T-helper 17 cell (primary cell): ENCODE results near the gene CSGALNACT2. TPM values are rescaled to one million over a fixed set of nuclear protein-coding genes. Genes with fewer than 3 reads are reported as not detected.

Experiments
- ATAC-seq: fragments of 150-1000 bp; cut with Tn5 transposase; 2 replicates; pipeline ENCODE4 v1.10.0; 2021; ENCODE audit warnings: mild to moderate bottlenecking, moderate library complexity
- DNase-seq, 3 donors: peaks; one replicate each; pipeline versions ENCODE4 v3.0.0 to v3.0.0-alpha.2; 2020 to 2021
- H3K9me3 ChIP-seq: one replicate; pipeline ENCODE4 v1.7.0; 2013; ENCODE audit warnings: low read length, mild to moderate bottlenecking; ENCODE audit not compliant: control insufficient read depth, poor library complexity, severe bottlenecking
- H3K27ac Mint-ChIP-seq: one replicate; pipeline ENCODE4 v1.8.0; 2022; ENCODE audit warnings: mild to moderate bottlenecking, moderate library complexity, mixed read lengths
- H3K27me3 Mint-ChIP-seq: one replicate; pipeline ENCODE4 v1.8.0; 2022; ENCODE audit warnings: mixed read lengths
- H3K36me3 Mint-ChIP-seq: one replicate; pipeline ENCODE4 v1.8.0; 2022; ENCODE audit warnings: low read depth, mixed read lengths
- H3K4me1 Mint-ChIP-seq: one replicate; pipeline ENCODE4 v1.8.0; 2022; ENCODE audit warnings: mild to moderate bottlenecking, mixed read lengths
- H3K4me3 Mint-ChIP-seq: one replicate; pipeline ENCODE4 v1.8.0; 2022; ENCODE audit warnings: mild to moderate bottlenecking, moderate library complexity, mixed read lengths
- total RNA-seq, 4 donors: library from RNA in 2 of 4; stranded (reverse) in 2 of 4; gene quantifications; one replicate each; pipeline ENCODE4 v1.2.3 and lab custom pipeline; 2022 to 2026

Gene CSGALNACT2
- total RNA-seq, 2 donors from 2014 or later: 38.9 to 51.4 TPM

DNA sequence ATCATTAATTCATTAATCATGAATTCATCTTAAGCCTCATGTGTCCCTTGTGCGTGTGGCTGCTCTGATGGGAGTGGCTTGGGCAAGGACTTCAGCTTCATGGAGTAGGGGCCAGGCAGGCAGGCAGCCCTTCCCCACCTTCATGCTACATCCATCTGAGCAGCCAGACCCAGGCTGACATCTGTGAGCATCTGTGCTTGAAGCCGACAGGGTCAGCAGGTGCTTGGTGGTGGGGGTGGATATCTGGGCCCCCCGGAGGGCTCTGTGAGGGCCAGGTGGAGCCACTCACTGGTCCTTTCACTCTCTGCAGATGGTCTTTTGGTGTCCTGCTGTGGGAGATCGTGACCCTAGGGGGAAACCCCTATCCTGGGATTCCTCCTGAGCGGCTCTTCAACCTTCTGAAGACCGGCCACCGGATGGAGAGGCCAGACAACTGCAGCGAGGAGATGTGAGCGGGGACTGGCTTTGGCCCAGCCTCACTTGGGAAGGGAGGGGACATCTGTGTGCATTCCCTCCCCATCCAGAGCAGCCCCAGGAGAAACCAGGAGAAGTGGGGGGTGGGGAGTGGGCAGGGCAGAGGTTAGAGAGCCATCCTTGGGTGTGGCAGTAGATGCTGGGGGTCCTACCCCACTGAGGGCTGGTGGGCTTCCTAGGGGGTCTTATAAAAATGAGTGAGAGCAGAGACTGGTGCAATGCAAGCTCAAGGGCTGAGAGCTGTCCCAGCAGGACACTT, 14.7 kb upstream of the CSGALNACT2 start:
- peaks cover 5% of the 10 kb centered on the region for H3K27me3 Mint-ChIP-seq
- no peak overlapping the region for H3K4me3 Mint-ChIP-seq
- no peak for DNase-seq
- no peaks in the 10 kb centered on the region for H3K36me3 Mint-ChIP-seq
- ATAC-seq: no peak
- H3K4me1 Mint-ChIP-seq: peaks cover 22% of the 10 kb centered on the region
- no peak overlapping the region for H3K27ac Mint-ChIP-seq
- H3K9me3 ChIP-seq: no peaks in the 10 kb centered on the region

DNA sequence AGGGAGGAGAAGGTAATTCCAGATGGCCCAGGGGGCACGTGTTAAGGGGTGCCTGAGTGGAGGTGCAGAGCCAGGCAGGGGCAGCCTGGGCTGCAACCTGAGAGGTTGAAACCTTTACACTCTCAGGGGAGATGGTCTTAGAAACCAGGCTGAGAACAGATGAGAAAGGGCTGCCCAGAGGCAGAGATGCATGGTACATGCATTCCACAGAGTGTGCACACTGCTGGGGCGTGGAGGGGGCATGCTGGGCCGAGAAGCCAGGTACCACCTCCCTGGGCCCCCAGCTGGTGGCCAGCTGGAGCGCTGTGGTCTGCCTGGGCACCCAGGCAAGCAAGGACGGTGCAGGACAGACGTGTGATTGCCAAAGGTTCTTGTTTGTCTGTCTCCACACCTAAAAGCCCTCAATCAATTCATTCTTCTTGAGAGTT, 14.1 kb upstream of the CSGALNACT2 start:
- no peak overlapping the region for H3K27ac Mint-ChIP-seq
- H3K4me3 Mint-ChIP-seq: no peak overlapping the region
- DNase-seq: no peak
- H3K36me3 Mint-ChIP-seq: no peaks in the 10 kb centered on the region
- no peak for ATAC-seq
- H3K9me3 ChIP-seq: no peaks in the 10 kb centered on the region
- H3K4me1 Mint-ChIP-seq: peaks cover 24% of the 10 kb centered on the region
- peaks cover 5% of the 10 kb centered on the region for H3K27me3 Mint-ChIP-seq

DNA sequence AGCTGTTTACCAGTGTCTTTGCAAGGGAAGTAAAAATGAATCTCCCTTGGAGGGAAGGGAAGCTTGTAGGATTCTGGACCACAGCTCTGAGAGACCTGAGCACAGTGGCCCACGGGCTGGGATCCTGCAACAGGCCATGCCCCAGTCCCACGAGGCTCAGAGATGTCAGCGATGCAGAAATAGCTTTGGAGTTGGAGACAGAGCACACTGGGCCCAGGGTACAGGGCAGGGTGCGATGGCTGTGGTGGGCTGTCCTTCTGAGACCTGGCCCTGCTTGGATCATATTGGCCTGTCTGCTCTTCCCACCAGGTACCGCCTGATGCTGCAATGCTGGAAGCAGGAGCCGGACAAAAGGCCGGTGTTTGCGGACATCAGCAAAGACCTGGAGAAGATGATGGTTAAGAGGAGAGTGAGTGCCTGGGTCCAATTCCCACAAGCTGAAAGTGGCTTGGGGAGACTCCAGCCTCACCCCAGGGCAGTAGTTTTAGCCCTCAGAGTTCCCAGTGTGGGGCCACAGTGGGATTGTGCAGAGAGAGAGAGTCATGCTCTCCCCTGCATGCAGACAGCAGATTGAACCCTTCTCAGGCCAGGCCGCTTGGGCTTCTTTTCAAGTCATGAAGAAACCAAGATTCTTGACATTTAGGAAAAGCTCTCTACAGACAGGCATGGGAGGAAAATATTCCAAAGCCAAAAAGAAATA, 13.5 kb upstream of the CSGALNACT2 start:
- DNase-seq: no peak
- Mint-ChIP-seq H3K4me1 (peaks cover 26% of the 10 kb centered on the region), H3K27ac (no peak overlapping the region)

DNA sequence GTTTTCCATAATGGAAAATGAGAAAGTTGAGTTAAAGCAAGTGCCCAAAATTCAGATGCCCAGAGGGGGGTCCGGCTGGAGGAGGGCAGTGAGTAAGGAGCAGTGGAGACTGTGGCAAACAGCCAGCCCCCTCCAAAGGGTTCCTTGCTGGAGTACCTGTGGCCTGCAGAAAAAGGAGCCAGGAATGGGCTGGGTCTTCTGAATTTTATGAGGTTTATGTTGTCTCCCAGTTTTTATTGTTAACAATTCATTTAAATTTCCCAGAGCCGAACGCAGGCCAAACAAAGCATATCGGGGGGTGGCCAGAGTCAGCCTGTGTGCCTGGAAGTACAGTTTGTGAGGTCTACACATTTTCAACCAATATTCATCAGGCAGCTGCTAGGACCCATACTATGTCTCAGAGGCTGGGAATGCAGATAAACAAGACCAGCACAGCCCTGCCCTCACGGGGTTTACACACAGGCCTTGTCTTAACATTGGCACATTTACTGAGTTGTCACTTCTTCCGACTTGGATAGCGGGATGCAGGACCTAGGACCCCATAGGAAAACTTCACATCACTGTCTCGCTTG, 12.9 kb upstream of the CSGALNACT2 start:
- H3K9me3 ChIP-seq: no peaks in the 10 kb centered on the region
- no peak overlapping the region for H3K4me3 Mint-ChIP-seq
- ATAC-seq: no peak
- H3K4me1 Mint-ChIP-seq: peaks cover 25% of the 10 kb centered on the region
- H3K27me3 Mint-ChIP-seq: peaks cover 5% of the 10 kb centered on the region
- DNase-seq: no peak
- no peak overlapping the region for H3K27ac Mint-ChIP-seq
- no peaks in the 10 kb centered on the region for H3K36me3 Mint-ChIP-seq

More for the DNA sequence above, 13.5 kb upstream of the CSGALNACT2 start:
- ATAC-seq: no peak
- no peaks in the 10 kb centered on the region for H3K36me3 Mint-ChIP-seq
- H3K9me3 ChIP-seq: no peaks in the 10 kb centered on the region
- H3K27me3 Mint-ChIP-seq: peaks cover 5% of the 10 kb centered on the region
- no peak overlapping the region for H3K4me3 Mint-ChIP-seq

DNA sequence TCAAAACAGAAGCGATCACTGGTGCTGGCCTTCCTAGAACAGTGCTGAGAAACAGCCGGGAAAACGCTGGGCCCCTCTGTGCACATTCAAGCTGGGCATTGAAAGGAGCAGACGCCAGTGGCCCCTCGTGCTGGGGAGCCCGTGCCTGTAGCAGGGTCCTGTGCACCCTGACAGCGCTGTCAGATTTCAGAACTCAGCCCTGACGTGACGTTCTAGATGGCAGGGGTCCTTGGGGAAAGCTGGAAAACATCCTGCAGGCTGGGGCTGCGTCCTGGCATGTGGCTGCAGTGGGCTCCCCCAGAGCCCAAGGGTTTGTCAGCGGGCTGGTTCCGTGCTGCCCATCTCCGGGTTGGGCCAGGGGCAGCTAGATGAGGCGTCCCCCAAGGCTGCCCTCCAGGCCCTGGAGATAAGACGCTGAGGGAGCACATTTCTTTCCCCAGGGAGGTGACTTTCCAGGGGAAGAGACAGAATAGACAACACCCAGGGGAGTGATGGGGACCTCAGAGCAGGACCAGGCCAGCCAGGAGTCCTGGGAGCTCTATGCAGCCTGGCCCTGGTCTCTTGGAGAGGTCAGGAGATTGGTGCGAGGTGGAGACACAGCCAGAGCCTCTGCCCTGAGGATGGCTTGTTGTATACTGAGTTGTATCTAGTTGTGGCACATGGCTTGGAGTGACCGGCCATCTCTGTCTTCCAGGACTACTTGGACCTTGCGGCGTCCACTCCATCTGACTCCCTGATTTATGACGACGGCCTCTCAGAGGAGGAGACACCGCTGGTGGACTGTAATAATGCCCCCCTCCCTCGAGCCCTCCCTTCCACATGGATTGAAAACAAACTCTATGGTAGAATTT, 12.1 kb upstream of the CSGALNACT2 start:
- Mint-ChIP-seq H3K27ac (no peak overlapping the region), H3K27me3 (peaks cover 5% of the 10 kb centered on the region), H3K4me3 (peak overlapping the region; percentile 66), H3K4me1 (peaks cover 18% of the 10 kb centered on the region), H3K36me3 (no peaks in the 10 kb centered on the region)
- DNase-seq: no peak
- no peaks in the 10 kb centered on the region for H3K9me3 ChIP-seq
- no peak for ATAC-seq

DNA sequence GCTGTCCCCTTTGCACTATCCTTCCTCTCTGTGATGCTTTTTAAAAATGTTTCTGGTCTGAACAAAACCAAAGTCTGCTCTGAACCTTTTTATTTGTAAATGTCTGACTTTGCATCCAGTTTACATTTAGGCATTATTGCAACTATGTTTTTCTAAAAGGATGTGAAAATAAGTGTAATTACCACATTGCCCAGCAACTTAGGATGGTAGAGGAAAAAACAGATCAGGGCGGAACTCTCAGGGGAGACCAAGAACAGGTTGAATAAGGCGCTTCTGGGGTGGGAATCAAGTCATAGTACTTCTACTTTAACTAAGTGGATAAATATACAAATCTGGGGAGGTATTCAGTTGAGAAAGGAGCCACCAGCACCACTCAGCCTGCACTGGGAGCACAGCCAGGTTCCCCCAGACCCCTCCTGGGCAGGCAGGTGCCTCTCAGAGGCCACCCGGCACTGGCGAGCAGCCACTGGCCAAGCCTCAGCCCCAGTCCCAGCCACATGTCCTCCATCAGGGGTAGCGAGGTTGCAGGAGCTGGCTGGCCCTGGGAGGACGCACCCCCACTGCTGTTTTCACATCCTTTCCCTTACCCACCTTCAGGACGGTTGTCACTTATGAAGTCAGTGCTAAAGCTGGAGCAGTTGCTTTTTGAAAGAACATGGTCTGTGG, 11.4 kb upstream of the CSGALNACT2 start:
- H3K9me3 ChIP-seq: no peaks in the 10 kb centered on the region
- Mint-ChIP-seq H3K4me3 (peak overlapping the region; percentile 66), H3K4me1 (peaks cover 10% of the 10 kb centered on the region), H3K36me3 (no peaks in the 10 kb centered on the region), H3K27ac (peak overlapping the region; percentile 9), H3K27me3 (peaks cover 5% of the 10 kb centered on the region)
- ATAC-seq (no peak), DNase-seq (no peak)

DNA sequence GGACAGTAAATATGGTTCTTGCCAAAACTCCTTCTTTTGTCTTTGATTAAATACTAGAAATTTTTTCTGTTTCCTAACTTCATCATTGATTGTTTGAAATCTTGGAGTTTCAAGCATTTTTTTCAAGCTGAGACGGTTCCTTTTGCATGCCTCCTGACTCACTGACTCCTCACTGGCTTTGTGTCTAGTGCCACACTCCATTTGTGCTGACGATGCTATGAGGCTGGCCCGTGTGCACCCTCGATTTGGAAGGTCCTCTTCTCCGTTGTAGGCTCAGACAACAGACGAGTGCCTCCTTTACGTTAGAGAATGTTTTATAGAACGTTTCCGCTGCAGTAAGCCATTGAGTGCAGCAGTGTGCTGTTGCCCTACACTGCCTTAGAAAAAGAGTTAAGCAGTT, 10.8 kb upstream of the CSGALNACT2 start:
- Mint-ChIP-seq H3K27me3 (peaks cover 5% of the 10 kb centered on the region), H3K27ac (peak overlapping the region; percentile 9), H3K4me1 (peaks cover 9% of the 10 kb centered on the region), H3K36me3 (no peaks in the 10 kb centered on the region), H3K4me3 (no peak overlapping the region)
- H3K9me3 ChIP-seq: no peaks in the 10 kb centered on the region
- DNase-seq (no peak), ATAC-seq (no peak)

DNA sequence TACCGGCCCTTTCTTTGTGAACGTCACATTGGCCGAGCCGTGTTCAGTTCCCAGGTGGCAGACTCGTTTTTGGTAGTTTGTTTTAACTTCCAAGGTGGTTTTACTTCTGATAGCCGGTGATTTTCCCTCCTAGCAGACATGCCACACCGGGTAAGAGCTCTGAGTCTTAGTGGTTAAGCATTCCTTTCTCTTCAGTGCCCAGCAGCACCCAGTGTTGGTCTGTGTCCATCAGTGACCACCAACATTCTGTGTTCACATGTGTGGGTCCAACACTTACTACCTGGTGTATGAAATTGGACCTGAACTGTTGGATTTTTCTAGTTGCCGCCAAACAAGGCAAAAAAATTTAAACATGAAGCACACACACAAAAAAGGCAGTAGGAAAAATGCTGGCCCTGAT, 9.9 kb upstream of the CSGALNACT2 start:
- DNase-seq (no peak), ATAC-seq (no peak)
- Mint-ChIP-seq H3K36me3 (no peaks in the 10 kb centered on the region), H3K27ac (no peak overlapping the region), H3K27me3 (peaks cover 5% of the 10 kb centered on the region), H3K4me3 (no peak overlapping the region), H3K4me1 (peaks cover 9% of the 10 kb centered on the region)
- no peaks in the 10 kb centered on the region for H3K9me3 ChIP-seq

DNA sequence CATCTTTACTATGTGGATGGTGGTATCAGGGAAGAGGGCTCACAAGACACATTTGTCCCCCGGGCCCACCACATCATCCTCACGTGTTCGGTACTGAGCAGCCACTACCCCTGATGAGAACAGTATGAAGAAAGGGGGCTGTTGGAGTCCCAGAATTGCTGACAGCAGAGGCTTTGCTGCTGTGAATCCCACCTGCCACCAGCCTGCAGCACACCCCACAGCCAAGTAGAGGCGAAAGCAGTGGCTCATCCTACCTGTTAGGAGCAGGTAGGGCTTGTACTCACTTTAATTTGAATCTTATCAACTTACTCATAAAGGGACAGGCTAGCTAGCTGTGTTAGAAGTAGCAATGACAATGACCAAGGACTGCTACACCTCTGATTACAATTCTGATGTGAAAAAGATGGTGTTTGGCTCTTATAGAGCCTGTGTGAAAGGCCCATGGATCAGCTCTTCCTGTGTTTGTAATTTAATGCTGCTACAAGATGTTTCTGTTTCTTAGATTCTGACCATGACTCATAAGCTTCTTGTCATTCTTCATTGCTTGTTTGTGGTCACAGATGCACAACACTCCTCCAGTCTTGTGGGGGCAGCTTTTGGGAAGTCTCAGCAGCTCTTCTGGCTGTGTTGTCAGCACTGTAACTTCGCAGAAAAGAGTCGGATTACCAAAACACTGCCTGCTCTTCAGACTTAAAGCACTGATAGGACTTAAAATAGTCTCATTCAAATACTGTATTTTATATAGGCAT, 9.1 kb upstream of the CSGALNACT2 start:
- DNase-seq (no peak), ATAC-seq (peak; percentile 48)
- Mint-ChIP-seq H3K36me3 (no peaks in the 10 kb centered on the region), H3K4me3 (no peak overlapping the region), H3K4me1 (peaks cover 9% of the 10 kb centered on the region), H3K27ac (no peak overlapping the region), H3K27me3 (peaks cover 5% of the 10 kb centered on the region)
- H3K9me3 ChIP-seq: no peaks in the 10 kb centered on the region

DNA sequence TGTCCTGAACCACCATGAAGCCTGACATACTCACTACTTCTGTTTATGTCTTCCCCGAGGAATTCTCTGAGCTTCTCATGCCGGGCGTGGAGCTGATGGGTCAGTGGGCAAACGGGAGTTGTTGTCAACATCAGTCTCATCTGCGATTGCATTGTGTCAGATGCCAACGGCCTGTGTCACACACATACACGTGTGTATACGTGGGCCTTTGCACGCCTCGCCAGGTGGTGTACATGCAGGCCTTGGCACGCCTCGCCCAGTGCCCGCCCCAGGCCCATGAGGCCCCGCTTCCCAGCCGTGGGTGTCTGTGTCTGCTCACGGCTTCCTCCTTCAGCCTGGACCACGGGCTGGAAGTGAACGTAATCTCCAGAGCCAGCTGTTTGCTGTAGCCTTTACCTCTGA, 7.5 kb upstream of the CSGALNACT2 start:
- H3K9me3 ChIP-seq: no peaks in the 10 kb centered on the region
- DNase-seq: no peak
- no peaks in the 10 kb centered on the region for H3K36me3 Mint-ChIP-seq
- no peak overlapping the region for H3K4me3 Mint-ChIP-seq
- H3K27me3 Mint-ChIP-seq: peaks cover 5% of the 10 kb centered on the region
- ATAC-seq: no peak
- H3K27ac Mint-ChIP-seq: no peak overlapping the region
- peaks cover 9% of the 10 kb centered on the region for H3K4me1 Mint-ChIP-seq

DNA sequence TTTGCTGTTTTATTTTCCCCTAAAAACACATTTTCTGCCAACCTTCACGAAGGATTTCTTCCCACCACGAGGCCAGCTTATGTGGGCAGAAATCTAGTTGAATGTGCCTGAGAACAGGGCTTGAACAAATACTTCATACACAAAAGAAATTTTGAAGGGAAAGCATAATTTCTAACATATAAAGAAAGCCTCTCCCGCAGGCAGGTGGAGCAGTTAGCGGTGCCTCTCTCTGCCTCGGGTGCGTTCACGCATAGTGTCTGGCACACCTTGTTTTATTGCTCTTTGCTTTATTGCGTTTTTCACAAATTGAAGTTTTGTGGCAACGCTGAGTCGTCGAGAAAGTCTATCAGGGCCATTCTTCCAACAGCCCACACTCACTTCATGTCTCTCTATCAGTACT, 7.0 kb upstream of the CSGALNACT2 start:
- Mint-ChIP-seq H3K4me3 (no peak overlapping the region), H3K36me3 (peaks cover 2% of the 10 kb centered on the region), H3K4me1 (peaks cover 12% of the 10 kb centered on the region), H3K27ac (no peak overlapping the region), H3K27me3 (peaks cover 5% of the 10 kb centered on the region)
- ATAC-seq (no peak), DNase-seq (no peak)
- H3K9me3 ChIP-seq: no peaks in the 10 kb centered on the region

DNA sequence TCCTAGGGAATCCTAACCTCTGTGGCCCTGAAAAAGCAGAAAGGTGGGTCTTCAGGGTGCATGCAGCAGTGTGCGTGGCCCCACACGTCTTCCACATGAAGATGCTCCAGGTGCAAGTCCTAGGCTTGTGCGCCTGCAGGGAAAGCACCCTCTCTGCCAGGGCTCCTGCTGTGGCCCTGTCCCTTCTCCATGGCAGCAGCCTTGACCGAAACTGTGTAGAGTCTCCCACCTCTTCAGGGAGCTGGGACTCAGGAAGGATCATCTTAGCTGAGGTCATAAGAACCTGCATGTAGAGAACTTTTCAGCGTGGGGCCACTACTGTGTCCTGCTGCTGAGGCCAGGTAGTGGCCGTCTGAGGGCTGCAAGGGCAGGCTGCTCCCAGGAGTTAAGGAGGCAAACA, 6.3 kb upstream of the CSGALNACT2 start:
- peaks cover 8% of the 10 kb centered on the region for H3K4me1 Mint-ChIP-seq
- no peak for DNase-seq

More for the DNA sequence above, 6.3 kb upstream of the CSGALNACT2 start:
- peaks cover 2% of the 10 kb centered on the region for H3K36me3 Mint-ChIP-seq
- H3K27ac Mint-ChIP-seq: no peak overlapping the region
- ATAC-seq: no peak
- no peak overlapping the region for H3K4me3 Mint-ChIP-seq
- H3K9me3 ChIP-seq: no peaks in the 10 kb centered on the region
- peaks cover 1% of the 10 kb centered on the region for H3K27me3 Mint-ChIP-seq
